Ovary (tissue), 9 donors: ENCODE measurements around the gene UNC5C. TPM values are rescaled to one million over a fixed set of nuclear protein-coding genes. Genes with fewer than 3 reads are reported as not detected.

Experiments used
- DNase-seq, 5 donors: peaks; one replicate each; pipeline ENCODE4 v3.0.0-alpha.2; 2019 to 2020
- H3K27ac ChIP-seq, 2 donors: fragments of 200-600 bp; one replicate each; pipeline versions ENCODE4 v1.5.1 to v1.8.0; 2019 to 2022
- H3K27me3 ChIP-seq: fragments of 200-600 bp; one replicate; pipeline ENCODE4 v1.8.0; 2022
- H3K36me3 ChIP-seq: fragments of 200-600 bp; sonication (generic); one replicate; pipeline ENCODE4 v1.5.1; 2019
- H3K4me1 ChIP-seq: one replicate; pipeline ENCODE4 v1.8.1; 2013; ENCODE audit warnings: mild to moderate bottlenecking, moderate library complexity; ENCODE audit not compliant: insufficient read depth
- H3K4me3 ChIP-seq: fragments of 200-600 bp; sonication (generic); one replicate; pipeline ENCODE4 v1.5.1; 2017
- H3K9me3 ChIP-seq, 2 donors: fragments of 200-600 bp in 1 of 2; sonication (generic) in 1 of 2; one replicate each; pipeline versions ENCODE4 v1.5.1 to v1.8.1; 2013 to 2019; ENCODE audit warnings: mild to moderate bottlenecking in 1 of 2, moderate library complexity in 1 of 2
- EP300 ChIP-seq: sonication (generic); formaldehyde crosslinking; IDR thresholded peaks from one replicate; pipeline ENCODE4 v1.6.1; 2017; ENCODE audit warnings: antibody characterized with exemption
- POLR2A ChIP-seq: fragments of 450-650 bp; IDR thresholded peaks from one replicate; pipeline ENCODE4 v1.6.1; 2017; ENCODE audit warnings: antibody characterized with exemption, mild to moderate bottlenecking, moderate library complexity
- WGBS, 3 donors: extraction: QIAGEN DNeasy Blood & Tissue Kit in 1 of 3; methylation state at CpG; one replicate each; pipeline versions ENCODE4 v1.1.5 to v1.1.7; 2013 to 2017; 5-methylcytosine and 5-hydroxymethylcytosine counted together
- intact Hi-C, 4 donors: fragments of 100-400 bp; cut with DNase I; formaldehyde crosslinking; loops; one replicate each; pipeline versions ENCODE4 v1.11.0 to v1.15.1; 2022 to 2023
- polyA plus RNA-seq, 2 donors: library from polyadenylated mRNA; stranded (reverse); fragments of 200-250 nt in 1 of 2; fragments of 350-450 nt in 1 of 2; fragmentation: Illumina TruSeq in 1 of 2; extraction: RNeasy Lipid Tissue Mini Kit (QIAGEN cat#74804) in 1 of 2; gene quantifications; one replicate each; pipeline ENCODE4 v1.2.3, GENCODE V29; 2013 to 2014
- total RNA-seq, 7 donors: library from RNA; depleted of rRNA in 2 of 7; stranded (reverse); fragments of >200 nt in 2 of 7; fragmentation: NEBNext Ultra II Directional in 3 of 7; extraction: Animal tissue kit (Norgen Biotek cat#: 25700) in 3 of 7; gene quantifications; one replicate each; pipeline versions ENCODE4 v1.1.0 to v1.2.4, GENCODE V29; 2016 to 2023
- TF ChIP-seq, protein P1 (sequence below), 3 donors: fragments of 450-650 bp in 2 of 3; fragments of 200-600 bp in 1 of 3; IDR thresholded peaks; one replicate each; pipeline versions ENCODE4 v1.5.1 to v1.8.0; 2016 to 2022; ENCODE audit warnings: antibody characterized with exemption in 3 of 3, mild to moderate bottlenecking in 1 of 3
- donor health status: DM: no; HTN: no; CAD: no; lungs with moderate emphysema.
- donor health status: DM: no; HTN: no; CAD: no.
- donor health status: Bipolar disorder and iron deficiency.
- donor health status: DM: yes; HTN: yes; CAD: no.
- donor health status: DM: no; HTN: no; CAD: no.
- donor health status: DM: yes; HTN: yes; CAD: no.

Gene UNC5C
- total and polyA plus RNA-seq, 9 donors: 1.8 to 9.4 (median 3.9) TPM

DNA sequence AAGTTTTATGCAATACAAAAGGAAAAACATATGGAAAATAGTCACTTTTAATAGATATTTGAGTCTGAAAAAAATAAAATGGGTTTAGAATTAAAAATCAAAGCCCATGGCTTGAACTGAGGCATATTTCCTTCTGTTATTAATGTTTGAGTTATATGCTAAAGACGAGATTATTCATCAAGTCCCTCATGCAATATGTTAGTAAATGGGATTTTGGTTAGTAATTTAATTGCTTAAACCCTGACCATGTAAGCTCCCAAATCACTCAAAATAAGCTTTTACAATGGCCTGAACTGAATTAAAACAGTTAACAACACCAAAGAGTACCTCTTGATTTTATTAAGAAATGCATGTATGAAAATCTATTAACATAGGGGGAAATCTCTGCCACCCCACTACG lies 12.1 kb downstream of the UNC5C start:
- H3K4me1 ChIP-seq: no peaks in the 10 kb centered on the region
- H3K27ac ChIP-seq: no peak overlapping the region
- no peak for DNase-seq
- WGBS, 3 donors: 86 to 94% (median 93%) methylated on average over 2 of the region's 2 CpGs
- TF ChIP-seq POLR2A (no peak), EP300 (no peak)
- TF ChIP-seq, protein P1, sequence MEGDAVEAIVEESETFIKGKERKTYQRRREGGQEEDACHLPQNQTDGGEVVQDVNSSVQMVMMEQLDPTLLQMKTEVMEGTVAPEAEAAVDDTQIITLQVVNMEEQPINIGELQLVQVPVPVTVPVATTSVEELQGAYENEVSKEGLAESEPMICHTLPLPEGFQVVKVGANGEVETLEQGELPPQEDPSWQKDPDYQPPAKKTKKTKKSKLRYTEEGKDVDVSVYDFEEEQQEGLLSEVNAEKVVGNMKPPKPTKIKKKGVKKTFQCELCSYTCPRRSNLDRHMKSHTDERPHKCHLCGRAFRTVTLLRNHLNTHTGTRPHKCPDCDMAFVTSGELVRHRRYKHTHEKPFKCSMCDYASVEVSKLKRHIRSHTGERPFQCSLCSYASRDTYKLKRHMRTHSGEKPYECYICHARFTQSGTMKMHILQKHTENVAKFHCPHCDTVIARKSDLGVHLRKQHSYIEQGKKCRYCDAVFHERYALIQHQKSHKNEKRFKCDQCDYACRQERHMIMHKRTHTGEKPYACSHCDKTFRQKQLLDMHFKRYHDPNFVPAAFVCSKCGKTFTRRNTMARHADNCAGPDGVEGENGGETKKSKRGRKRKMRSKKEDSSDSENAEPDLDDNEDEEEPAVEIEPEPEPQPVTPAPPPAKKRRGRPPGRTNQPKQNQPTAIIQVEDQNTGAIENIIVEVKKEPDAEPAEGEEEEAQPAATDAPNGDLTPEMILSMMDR (IDR thresholded peaks at IDR 0.05): no peak
- no peaks in the 10 kb centered on the region for H3K9me3 ChIP-seq
- no peak overlapping the region for H3K4me3 ChIP-seq
- intact Hi-C loops: no loop called here
- no peaks in the 10 kb centered on the region for H3K36me3 ChIP-seq
- H3K27me3 ChIP-seq: no peaks in the 10 kb centered on the region

DNA sequence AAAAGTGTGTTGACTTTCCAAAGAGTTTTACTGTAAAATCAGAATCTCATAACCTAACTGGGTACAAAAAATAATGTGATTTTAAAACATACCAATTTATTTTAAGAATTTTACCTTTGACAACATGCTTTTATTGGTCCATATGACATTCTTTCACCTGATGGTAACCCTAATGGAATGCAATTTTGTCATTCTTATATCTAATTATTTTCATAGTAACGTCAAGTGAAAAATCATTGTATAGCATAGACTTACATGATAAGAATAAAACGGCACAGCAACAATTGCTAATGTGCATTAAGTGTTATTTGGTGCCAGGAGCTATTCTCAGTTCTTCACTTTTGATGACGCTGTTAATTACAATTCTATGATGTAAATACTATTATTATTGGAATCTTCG lies 13.6 kb downstream of the UNC5C start:
- WGBS, 3 donors: 70 to 90% (median 85%) methylated on average over 4 of the region's 4 CpGs
- no peak for DNase-seq
- no peak overlapping the region for H3K27ac ChIP-seq
- no peak overlapping the region for H3K4me3 ChIP-seq
- intact Hi-C loops: no loop called here
- no peaks in the 10 kb centered on the region for H3K9me3 ChIP-seq
- H3K36me3 ChIP-seq: no peaks in the 10 kb centered on the region
- no peaks in the 10 kb centered on the region for H3K4me1 ChIP-seq
- TF ChIP-seq EP300 (no peak), POLR2A (no peak)
- TF ChIP-seq, protein P1 (IDR thresholded peaks at IDR 0.05): no peak
- no peaks in the 10 kb centered on the region for H3K27me3 ChIP-seq

DNA sequence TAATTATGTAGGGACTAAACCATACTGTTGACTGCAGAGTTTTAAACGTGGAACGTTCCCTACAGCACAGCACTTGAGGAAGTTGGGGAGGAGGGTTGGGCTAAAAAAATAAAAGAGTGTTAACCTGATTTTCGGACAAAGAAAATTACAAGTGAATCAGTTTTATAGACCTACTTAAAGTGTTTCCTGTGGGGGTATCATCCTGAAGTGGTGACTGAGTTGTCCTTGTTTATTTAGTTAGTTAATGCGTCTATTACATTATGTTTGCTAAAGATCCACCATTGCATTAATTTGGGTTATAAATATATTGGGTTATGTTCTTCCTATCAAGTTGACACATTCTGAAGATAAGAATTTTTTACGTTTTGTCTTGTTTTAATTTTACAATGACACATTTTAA lies 14.7 kb downstream of the UNC5C start:
- Histone ChIP-seq H3K4me3 (no peak overlapping the region), H3K27me3 (no peaks in the 10 kb centered on the region), H3K9me3 (no peaks in the 10 kb centered on the region), H3K27ac (no peak overlapping the region), H3K36me3 (no peaks in the 10 kb centered on the region), H3K4me1 (no peaks in the 10 kb centered on the region)
- WGBS, 3 donors: 46 to 65% (median 59%) methylated on average over 5 of the region's 5 CpGs
- intact Hi-C loops: no loop called here
- TF ChIP-seq EP300 (no peak), POLR2A (no peak)
- TF ChIP-seq, protein P1 (IDR thresholded peaks at IDR 0.05): no peak
- DNase-seq: no peak

DNA sequence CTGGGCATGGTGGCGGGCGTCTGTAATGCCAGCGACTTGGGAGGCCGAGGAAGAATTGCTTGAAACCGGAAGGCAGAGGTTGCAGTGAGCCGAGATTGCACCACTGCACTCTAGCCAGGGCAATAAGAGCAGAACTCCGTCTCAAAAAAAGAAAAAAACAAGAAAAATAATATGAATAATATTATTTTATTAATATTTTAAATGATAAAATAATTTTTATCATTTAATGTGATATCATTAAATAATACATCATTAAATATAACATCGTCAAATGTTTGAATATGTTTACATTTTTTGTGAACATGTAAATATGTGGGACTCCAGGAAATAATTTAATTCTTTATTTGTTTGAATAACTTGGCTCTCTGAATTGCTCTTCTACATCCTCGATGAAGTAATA lies 15.5 kb downstream of the UNC5C start:
- H3K27me3 ChIP-seq: no peaks in the 10 kb centered on the region
- H3K27ac ChIP-seq: no peak overlapping the region
- WGBS, 3 donors: 74 to 82% (median 78%) methylated on average over 9 of the region's 9 CpGs
- H3K36me3 ChIP-seq: no peaks in the 10 kb centered on the region
- H3K4me3 ChIP-seq: no peak overlapping the region
- no peak for DNase-seq
- TF ChIP-seq POLR2A (no peak), EP300 (no peak)
- TF ChIP-seq, protein P1 (IDR thresholded peaks at IDR 0.05): no peak
- H3K9me3 ChIP-seq: no peaks in the 10 kb centered on the region
- intact Hi-C loops: no loop called here
- no peaks in the 10 kb centered on the region for H3K4me1 ChIP-seq

DNA sequence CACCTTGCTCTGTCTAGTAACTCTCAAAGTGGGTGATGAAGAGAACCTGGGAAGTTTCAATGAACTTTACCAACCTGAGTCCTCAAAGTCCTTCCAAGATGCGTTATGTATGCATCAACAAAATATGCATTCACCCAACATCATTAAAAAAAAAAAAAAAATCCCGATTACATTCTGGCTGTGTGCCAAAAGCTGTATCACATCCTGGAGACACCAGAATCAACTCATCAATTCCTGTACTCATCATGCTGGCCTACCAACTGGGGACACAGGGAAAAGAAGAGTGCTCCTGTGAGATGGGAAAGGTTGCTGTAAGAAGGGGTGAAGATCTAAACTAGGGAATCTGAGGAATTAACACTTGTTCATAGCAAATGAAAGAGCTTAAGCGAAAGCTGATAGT lies 16.5 kb downstream of the UNC5C start:
- H3K27me3 ChIP-seq: no peaks in the 10 kb centered on the region

More for the DNA sequence above, 16.5 kb downstream of the UNC5C start:
- intact Hi-C loops: no loop called here
- H3K4me1 ChIP-seq: no peaks in the 10 kb centered on the region
- H3K9me3 ChIP-seq: no peaks in the 10 kb centered on the region
- no peak for DNase-seq
- H3K27ac ChIP-seq: no peak overlapping the region
- H3K36me3 ChIP-seq: no peaks in the 10 kb centered on the region
- WGBS, 3 donors: 92 to 95% (median 93%) methylated on average over 3 of the region's 3 CpGs
- no peak overlapping the region for H3K4me3 ChIP-seq
- TF ChIP-seq POLR2A (no peak), EP300 (no peak)
